ENCODE results near the gene EVI5. TPM values are rescaled to one million over a fixed set of nuclear protein-coding genes. Genes with fewer than 3 reads are reported as not detected.

The EVI5 gene
- total RNA-seq, 2 experiments from 2014 or later: 25.7 to 27.9 TPM

DNA sequence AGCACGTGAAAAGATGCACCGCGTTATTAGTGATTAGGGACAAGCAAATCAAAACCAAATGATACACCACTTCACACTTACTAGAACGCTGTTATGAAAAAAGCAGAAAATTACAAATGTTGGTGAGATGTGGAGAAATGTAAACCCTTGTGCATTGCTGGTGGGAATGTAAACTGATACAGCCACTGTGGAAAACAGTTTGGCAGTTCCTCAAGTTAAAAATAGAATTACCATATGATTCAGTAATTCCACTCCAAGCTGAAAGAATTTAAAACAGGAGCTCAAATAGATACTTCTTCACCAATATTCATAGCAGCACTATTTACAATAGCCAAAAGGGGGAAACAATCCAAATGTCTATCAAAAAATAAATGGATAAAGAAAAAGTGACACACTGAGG, 10.3 kb upstream of the EVI5 start:
- TF ChIP-seq, protein P1, sequence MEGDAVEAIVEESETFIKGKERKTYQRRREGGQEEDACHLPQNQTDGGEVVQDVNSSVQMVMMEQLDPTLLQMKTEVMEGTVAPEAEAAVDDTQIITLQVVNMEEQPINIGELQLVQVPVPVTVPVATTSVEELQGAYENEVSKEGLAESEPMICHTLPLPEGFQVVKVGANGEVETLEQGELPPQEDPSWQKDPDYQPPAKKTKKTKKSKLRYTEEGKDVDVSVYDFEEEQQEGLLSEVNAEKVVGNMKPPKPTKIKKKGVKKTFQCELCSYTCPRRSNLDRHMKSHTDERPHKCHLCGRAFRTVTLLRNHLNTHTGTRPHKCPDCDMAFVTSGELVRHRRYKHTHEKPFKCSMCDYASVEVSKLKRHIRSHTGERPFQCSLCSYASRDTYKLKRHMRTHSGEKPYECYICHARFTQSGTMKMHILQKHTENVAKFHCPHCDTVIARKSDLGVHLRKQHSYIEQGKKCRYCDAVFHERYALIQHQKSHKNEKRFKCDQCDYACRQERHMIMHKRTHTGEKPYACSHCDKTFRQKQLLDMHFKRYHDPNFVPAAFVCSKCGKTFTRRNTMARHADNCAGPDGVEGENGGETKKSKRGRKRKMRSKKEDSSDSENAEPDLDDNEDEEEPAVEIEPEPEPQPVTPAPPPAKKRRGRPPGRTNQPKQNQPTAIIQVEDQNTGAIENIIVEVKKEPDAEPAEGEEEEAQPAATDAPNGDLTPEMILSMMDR (IDR thresholded peaks at IDR 0.05): no peak
- intact Hi-C loops (cut with micrococcal nuclease): no loop called here
- no peaks in the 10 kb centered on the region for H3K36me3 Mint-ChIP-seq (ENCODE audit: low read depth)
- ChIA-PET CTCF (interaction anchor here (1.2 to 1.5 kb wide), 2 partner anchors 9 to 13 kb away, joined by 3 to 4 read pairs; partner anchors contain the start of gene EVI5), POLR2A (interaction anchor here (1.0 kb wide), 1 partner anchor 37 kb away, joined by 3 read pairs; the partner anchor contains the start of gene RPL5)
- ATAC-seq (no peak), DNase-seq (no peak)
- H3K4me1 Mint-ChIP-seq (ENCODE audit: low read depth): peaks cover 2% of the 10 kb centered on the region
- H3K27ac Mint-ChIP-seq: no peak overlapping the region
- no peaks in the 10 kb centered on the region for H3K9me3 Mint-ChIP-seq
- H3K4me3 Mint-ChIP-seq: no peak overlapping the region
- peaks cover 34% of the 10 kb centered on the region for H3K27me3 Mint-ChIP-seq

DNA sequence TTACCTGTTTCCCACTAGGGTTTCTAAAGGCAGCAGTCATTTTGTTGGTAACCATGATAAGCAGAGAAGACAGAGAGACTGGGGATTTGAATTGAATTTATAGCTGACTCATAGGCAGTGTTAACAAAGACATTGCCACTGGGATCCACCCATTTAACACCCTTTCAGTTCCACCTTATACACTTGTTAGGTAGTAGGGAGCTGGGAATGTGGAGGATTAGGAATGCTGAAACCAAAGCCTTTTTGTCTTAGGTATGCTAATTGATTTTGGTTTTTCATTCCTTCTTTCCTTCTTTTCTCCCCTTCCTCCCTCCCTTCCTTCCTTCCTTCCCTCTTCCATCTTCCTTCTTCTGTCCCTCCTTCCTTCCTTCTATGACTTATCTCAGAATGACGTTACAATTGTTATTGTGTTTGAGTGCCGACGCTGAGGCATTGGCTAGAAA, 7.5 kb upstream of the EVI5 start:
- ATAC-seq (no peak), DNase-seq (no peak)
- intact Hi-C loops (cut with micrococcal nuclease): no loop called here
- H3K36me3 Mint-ChIP-seq (ENCODE audit: low read depth): no peaks in the 10 kb centered on the region
- no peak overlapping the region for H3K4me3 Mint-ChIP-seq
- ChIA-PET CTCF (interaction anchor here (1.9 to 4.1 kb wide), 2 partner anchors 25 to 43 kb away, joined by 8 to 21 read pairs; no protein-coding TSS in a partner anchor), POLR2A (no interaction called here)
- H3K9me3 Mint-ChIP-seq: no peaks in the 10 kb centered on the region
- no peak overlapping the region for H3K27ac Mint-ChIP-seq
- TF ChIP-seq, protein P1 (IDR thresholded peaks at IDR 0.05): no peak
- H3K27me3 Mint-ChIP-seq: peaks cover 44% of the 10 kb centered on the region
- peaks cover 2% of the 10 kb centered on the region for H3K4me1 Mint-ChIP-seq (ENCODE audit: low read depth)

DNA sequence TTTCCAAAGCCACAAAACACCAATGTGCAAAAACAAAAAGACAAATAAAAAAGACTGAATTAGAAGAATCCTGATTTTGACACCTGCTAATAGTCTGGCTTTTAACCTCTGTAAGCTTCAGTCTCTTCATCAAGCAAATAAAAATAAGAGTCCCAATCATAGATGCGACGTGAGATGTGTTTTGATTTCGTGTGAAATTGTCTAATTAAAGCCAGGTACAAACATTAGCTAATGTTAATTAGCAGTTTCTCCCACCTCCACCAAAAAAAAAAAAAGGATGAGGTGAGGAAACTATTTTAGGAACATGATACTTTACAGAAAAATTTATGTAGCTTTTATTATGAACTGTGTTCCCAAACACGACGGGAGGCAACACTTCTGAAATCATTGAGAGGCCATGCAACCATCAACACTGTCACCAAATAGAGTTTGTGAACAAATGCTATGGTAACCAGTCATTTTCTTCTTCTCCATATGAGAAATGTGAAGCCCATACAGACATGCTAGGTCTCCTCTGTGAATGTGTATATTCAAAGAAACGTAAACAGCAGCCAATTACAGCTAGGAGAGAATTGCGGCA, 6.7 kb upstream of the EVI5 start:
- Mint-ChIP-seq H3K4me3 (no peak overlapping the region), H3K27me3 (peaks cover 42% of the 10 kb centered on the region), H3K9me3 (no peaks in the 10 kb centered on the region), H3K4me1 (ENCODE audit: low read depth) (peaks cover 2% of the 10 kb centered on the region), H3K27ac (no peak overlapping the region), H3K36me3 (ENCODE audit: low read depth) (no peaks in the 10 kb centered on the region)
- intact Hi-C loops (cut with micrococcal nuclease): no loop called here
- ChIA-PET CTCF (interaction anchor here (0.9 to 4.1 kb wide), 4 partner anchors 26 to 271 kb away, joined by 3 to 21 read pairs (median 10); no protein-coding TSS in a partner anchor), POLR2A (no interaction called here)
- no peak for ATAC-seq
- DNase-seq: no peak
- TF ChIP-seq, protein P1 (IDR thresholded peaks at IDR 0.05): no peak

DNA sequence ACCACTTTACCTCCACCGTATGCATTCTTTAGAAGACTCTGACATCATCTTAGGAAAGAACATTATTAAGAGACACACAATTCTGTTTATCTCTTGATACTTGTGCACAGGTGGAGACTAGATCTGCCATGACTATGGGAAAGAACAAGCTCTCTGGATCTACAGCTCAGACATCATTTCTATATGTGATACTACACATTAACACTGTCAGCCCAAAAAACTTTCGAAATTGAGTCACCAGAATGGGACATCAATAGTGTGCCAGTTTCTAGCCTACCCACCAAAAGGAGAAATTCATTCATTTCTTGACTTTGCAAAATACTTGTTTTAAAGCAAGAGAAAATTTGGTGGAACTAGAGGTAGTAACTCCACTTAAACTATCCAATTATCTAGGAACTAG, 6.0 kb upstream of the EVI5 start:
- Mint-ChIP-seq H3K4me1 (ENCODE audit: low read depth) (peaks cover 2% of the 10 kb centered on the region), H3K4me3 (no peak overlapping the region), H3K27ac (no peak overlapping the region), H3K36me3 (ENCODE audit: low read depth) (no peaks in the 10 kb centered on the region), H3K27me3 (peaks cover 46% of the 10 kb centered on the region), H3K9me3 (no peaks in the 10 kb centered on the region)
- DNase-seq (no peak), ATAC-seq (no peak)
- ChIA-PET CTCF (interaction anchor here (0.9 to 4.1 kb wide), 5 partner anchors 27 to 271 kb away, joined by 3 to 21 read pairs (median 4); partner anchors contain the start of gene RPL5), POLR2A (no interaction called here)
- intact Hi-C loops (cut with micrococcal nuclease): no loop called here
- TF ChIP-seq, protein P1 (IDR thresholded peaks at IDR 0.05): no peak

DNA sequence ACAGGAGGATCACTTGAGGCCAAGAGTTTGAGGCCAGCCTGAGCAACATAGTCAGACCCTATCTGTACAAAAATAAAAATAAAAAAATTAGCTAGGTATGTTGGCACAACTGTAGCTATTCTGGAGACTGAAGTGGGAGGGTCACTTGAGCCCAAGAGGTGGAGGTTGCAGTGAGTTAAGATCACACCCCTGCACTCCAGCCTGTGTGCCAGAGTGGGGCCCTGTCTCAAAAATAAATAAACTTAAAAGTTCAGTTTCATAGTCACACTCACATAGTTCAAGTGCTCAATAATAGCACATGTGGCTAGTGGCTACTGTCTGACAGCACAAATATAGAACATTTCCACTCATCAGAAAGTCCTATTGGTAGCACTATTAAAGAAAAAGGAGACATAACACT, 5.2 kb upstream of the EVI5 start:
- POLR2A ChIA-PET: no interaction called here

More for the DNA sequence above, 5.2 kb upstream of the EVI5 start:
- ATAC-seq (no peak), DNase-seq (no peak)
- intact Hi-C loops (cut with micrococcal nuclease): no loop called here
- CTCF ChIA-PET: interaction anchor here (0.6 to 4.1 kb wide), 4 partner anchors 8 to 42 kb away, joined by 3 to 21 read pairs (median 10); partner anchors contain the start of gene RPL5
- Mint-ChIP-seq H3K4me1 (ENCODE audit: low read depth) (peaks cover 8% of the 10 kb centered on the region), H3K9me3 (peaks cover 2% of the 10 kb centered on the region), H3K4me3 (no peak overlapping the region), H3K27me3 (peaks cover 51% of the 10 kb centered on the region), H3K36me3 (ENCODE audit: low read depth) (peaks cover 2% of the 10 kb centered on the region), H3K27ac (no peak overlapping the region)
- TF ChIP-seq, protein P1 (IDR thresholded peaks at IDR 0.05): no peak

Measured in activated CD8-positive, alpha-beta T cell treated with anti-CD3 and anti-CD28 coated beads for 36 hours (primary cell).